ENCODE data around the gene SIRPB1. TPM values are rescaled to one million over a fixed set of nuclear protein-coding genes. Genes with fewer than 3 reads are reported as not detected.

SIRPB1 gene
- total RNA-seq, 1 experiment from 2014 or later = 7.6 TPM

GRCh38 chr20:1657556-1658334 is 37.9 kb upstream of the SIRPB1 start, which contains the start of gene SIRPG:
TSS of gene SIRPG (minus strand) at chr20:1657779. CDS start at chr20:1657714, 65 bp downstream.
- no peaks in the 10 kb centered on the region for H3K4me1 ChIP-seq (replicated peaks; ENCODE audit: insufficient read depth)
- CTCF ChIA-PET = no interaction called here
- no peak within 1 kb of the TSS for H3K27ac ChIP-seq
- H3K4me2 ChIP-seq = no peak within 1 kb of the TSS
- POLR2A ChIA-PET (ENCODE audit: unreplicated experiment) = interaction anchor here (0.6 kb wide), 1 partner anchor 173 kb away, joined by 3 read pairs; no protein-coding TSS in a partner anchor
- H3K4me3 ChIP-seq = no peak within 1 kb of the TSS
- H3F3A ChIP-seq (ENCODE audit: insufficient read depth, low read depth) = no peaks in the 10 kb centered on the region
- no peaks in the 10 kb centered on the region for H3K36me3 ChIP-seq (ENCODE audit: low read depth)
- no peaks in the 10 kb centered on the region for H4K20me1 ChIP-seq (ENCODE audit: insufficient read depth)
- peaks cover 10% of the 10 kb centered on the region for H3K9me3 ChIP-seq (ENCODE audit: insufficient read depth, low read depth)
- intact Hi-C loops (cut with micrococcal nuclease; ENCODE audit: unreplicated experiment) = no loop called here
- no peak for DNase-seq
- H2AFZ ChIP-seq = no peak within 1 kb of the TSS
- H3K79me2 ChIP-seq (ENCODE audit: low read depth) = no peaks in the 10 kb centered on the region
- no peaks in the 10 kb centered on the region for H3K27me3 ChIP-seq (ENCODE audit: insufficient read depth, low read depth)
- TF ChIP-seq EZH2 (IDR thresholded peaks at IDR 0.05; ENCODE audit: low read depth) = no peak
- TF ChIP-seq, protein P1, sequence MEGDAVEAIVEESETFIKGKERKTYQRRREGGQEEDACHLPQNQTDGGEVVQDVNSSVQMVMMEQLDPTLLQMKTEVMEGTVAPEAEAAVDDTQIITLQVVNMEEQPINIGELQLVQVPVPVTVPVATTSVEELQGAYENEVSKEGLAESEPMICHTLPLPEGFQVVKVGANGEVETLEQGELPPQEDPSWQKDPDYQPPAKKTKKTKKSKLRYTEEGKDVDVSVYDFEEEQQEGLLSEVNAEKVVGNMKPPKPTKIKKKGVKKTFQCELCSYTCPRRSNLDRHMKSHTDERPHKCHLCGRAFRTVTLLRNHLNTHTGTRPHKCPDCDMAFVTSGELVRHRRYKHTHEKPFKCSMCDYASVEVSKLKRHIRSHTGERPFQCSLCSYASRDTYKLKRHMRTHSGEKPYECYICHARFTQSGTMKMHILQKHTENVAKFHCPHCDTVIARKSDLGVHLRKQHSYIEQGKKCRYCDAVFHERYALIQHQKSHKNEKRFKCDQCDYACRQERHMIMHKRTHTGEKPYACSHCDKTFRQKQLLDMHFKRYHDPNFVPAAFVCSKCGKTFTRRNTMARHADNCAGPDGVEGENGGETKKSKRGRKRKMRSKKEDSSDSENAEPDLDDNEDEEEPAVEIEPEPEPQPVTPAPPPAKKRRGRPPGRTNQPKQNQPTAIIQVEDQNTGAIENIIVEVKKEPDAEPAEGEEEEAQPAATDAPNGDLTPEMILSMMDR (conservative IDR thresholded peaks at IDR 0.05) = no peak
- BruUV-seq (replicated peaks) = no TSS peak
- no peaks in the 10 kb centered on the region for H3K9me2 ChIP-seq (ENCODE audit: insufficient read depth)

- no peaks in the 10 kb centered on the region for H3K4me1 ChIP-seq (replicated peaks; ENCODE audit: insufficient read depth)
- no peak overlapping the region for H3K27ac ChIP-seq
- no peak overlapping the region for H3K4me3 ChIP-seq
- H3K4me2 ChIP-seq = no peak overlapping the region
- TF ChIP-seq, protein P1 (conservative IDR thresholded peaks at IDR 0.05) = no peak
- TF ChIP-seq EZH2 (IDR thresholded peaks at IDR 0.05; ENCODE audit: low read depth) = no peak
- no peaks in the 10 kb centered on the region for H3F3A ChIP-seq (ENCODE audit: insufficient read depth, low read depth)
- CTCF ChIA-PET = no interaction called here
- no peaks in the 10 kb centered on the region for H4K20me1 ChIP-seq (ENCODE audit: insufficient read depth)
- no peaks in the 10 kb centered on the region for H3K27me3 ChIP-seq (ENCODE audit: insufficient read depth, low read depth)
- no peak overlapping the region for H2AFZ ChIP-seq
- BruUV-seq (replicated peaks) = no TSS peak
- H3K9me3 ChIP-seq (ENCODE audit: insufficient read depth, low read depth) = peaks cover 10% of the 10 kb centered on the region
- POLR2A ChIA-PET (ENCODE audit: unreplicated experiment) = no interaction called here
- intact Hi-C loops (cut with micrococcal nuclease; ENCODE audit: unreplicated experiment) = no loop called here
- DNase-seq = no peak
- no peaks in the 10 kb centered on the region for H3K9me2 ChIP-seq (ENCODE audit: insufficient read depth)
- no peaks in the 10 kb centered on the region for H3K36me3 ChIP-seq (ENCODE audit: low read depth)
- H3K79me2 ChIP-seq (ENCODE audit: low read depth) = no peaks in the 10 kb centered on the region
Observed at GRCh38 chr20:1656844-1657243, 37.0 kb upstream of the SIRPB1 start.

- TF ChIP-seq, protein P1 (conservative IDR thresholded peaks at IDR 0.05) = no peak
- TF ChIP-seq EZH2 (IDR thresholded peaks at IDR 0.05; ENCODE audit: low read depth) = no peak
- Histone ChIP-seq H3K4me2 (no peak overlapping the region), H3K27ac (no peak overlapping the region), H3F3A (ENCODE audit: insufficient read depth, low read depth) (0 out of 2 replicates have a peak, but pooled peaks cover 8% of the 10 kb centered on the region), H4K20me1 (ENCODE audit: insufficient read depth) (no peaks in the 10 kb centered on the region), H3K79me2 (ENCODE audit: low read depth) (no peaks in the 10 kb centered on the region), H2AFZ (no peak overlapping the region), H3K9me2 (ENCODE audit: insufficient read depth) (no peaks in the 10 kb centered on the region), H3K9me3 (ENCODE audit: insufficient read depth, low read depth) (peaks cover 17% of the 10 kb centered on the region), H3K4me1 (replicated peaks; ENCODE audit: insufficient read depth) (no peaks in the 10 kb centered on the region), H3K27me3 (ENCODE audit: insufficient read depth, low read depth) (no peaks in the 10 kb centered on the region), H3K36me3 (ENCODE audit: low read depth) (no peaks in the 10 kb centered on the region), H3K4me3 (no peak overlapping the region)
- CTCF ChIA-PET = no interaction called here
- POLR2A ChIA-PET (ENCODE audit: unreplicated experiment) = no interaction called here
- intact Hi-C loops (cut with micrococcal nuclease; ENCODE audit: unreplicated experiment) = no loop called here
- DNase-seq = no peak
- no TSS peak for BruUV-seq (replicated peaks)
Observed at GRCh38 chr20:1654996-1655395, 35.2 kb upstream of the SIRPB1 start.

Data from PC-9 (cell line).